Tibial nerve (tissue), 4 donors: ENCODE data around the gene FAM210A.

Experiments used
- EP300 ChIP-seq, 2 donors: sonication (generic); formaldehyde crosslinking; IDR thresholded peaks; one replicate each; pipeline ENCODE4 v1.6.1; 2017; ENCODE audit warnings: antibody characterized with exemption in 2 of 2, mild to moderate bottlenecking in 1 of 2
- TF ChIP-seq, protein P1 (sequence below), 5 experiments: fragments of 200-600 bp in 3 of 5; fragments of 450-650 bp in 2 of 5; sonication (generic) in 3 of 5; IDR thresholded peaks; one replicate each; pipeline ENCODE4 v1.5.1; 2016 to 2019; ENCODE audit warnings: antibody characterized with exemption in 5 of 5, mild to moderate bottlenecking in 3 of 5, moderate library complexity in 2 of 5

DNA sequence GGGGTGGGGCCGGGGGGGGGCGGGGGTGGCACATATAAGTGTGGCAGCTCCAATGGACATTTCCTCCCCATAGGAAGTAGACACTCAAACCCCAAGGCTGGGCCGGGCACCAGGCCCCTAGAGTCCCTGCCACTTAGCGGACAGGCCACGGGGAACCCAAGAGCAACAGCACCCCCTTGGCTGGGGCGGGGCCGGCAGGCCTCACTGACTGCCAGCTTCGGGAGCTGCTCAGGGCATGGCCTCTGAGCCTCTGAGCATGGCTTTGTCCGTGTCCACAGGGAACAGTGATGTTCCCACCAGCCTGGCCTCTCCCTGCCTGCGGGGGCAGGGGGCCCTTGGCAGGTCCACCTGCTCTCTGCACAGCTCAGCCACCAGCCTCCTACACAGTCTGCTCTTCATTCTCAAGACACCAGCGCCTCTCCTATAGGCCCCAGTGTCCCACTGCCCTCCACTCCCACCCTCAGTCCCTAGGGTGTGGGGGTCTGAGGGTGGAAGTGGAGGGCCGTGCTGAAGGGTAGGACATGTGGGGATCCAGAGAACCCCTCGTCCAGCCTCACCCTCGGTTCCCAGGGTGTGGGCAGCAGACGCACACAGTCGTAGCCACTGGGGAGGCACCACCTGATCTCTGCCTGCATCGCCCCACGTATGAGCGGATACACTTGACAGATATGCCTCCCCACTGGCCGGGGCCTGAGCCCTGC is 106.7 kb downstream of the FAM210A start:
- no peak for TF ChIP-seq EP300 (IDR thresholded peaks at IDR 0.05)
- TF ChIP-seq, protein P1, sequence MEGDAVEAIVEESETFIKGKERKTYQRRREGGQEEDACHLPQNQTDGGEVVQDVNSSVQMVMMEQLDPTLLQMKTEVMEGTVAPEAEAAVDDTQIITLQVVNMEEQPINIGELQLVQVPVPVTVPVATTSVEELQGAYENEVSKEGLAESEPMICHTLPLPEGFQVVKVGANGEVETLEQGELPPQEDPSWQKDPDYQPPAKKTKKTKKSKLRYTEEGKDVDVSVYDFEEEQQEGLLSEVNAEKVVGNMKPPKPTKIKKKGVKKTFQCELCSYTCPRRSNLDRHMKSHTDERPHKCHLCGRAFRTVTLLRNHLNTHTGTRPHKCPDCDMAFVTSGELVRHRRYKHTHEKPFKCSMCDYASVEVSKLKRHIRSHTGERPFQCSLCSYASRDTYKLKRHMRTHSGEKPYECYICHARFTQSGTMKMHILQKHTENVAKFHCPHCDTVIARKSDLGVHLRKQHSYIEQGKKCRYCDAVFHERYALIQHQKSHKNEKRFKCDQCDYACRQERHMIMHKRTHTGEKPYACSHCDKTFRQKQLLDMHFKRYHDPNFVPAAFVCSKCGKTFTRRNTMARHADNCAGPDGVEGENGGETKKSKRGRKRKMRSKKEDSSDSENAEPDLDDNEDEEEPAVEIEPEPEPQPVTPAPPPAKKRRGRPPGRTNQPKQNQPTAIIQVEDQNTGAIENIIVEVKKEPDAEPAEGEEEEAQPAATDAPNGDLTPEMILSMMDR (IDR thresholded peaks at IDR 0.05), result no peak
